KMS-11 (cell line): ENCODE data around the gene SLC25A42.

ENCODE experiments used
- H2AFZ ChIP-seq: fragments of 200-600 bp; sonication (generic); 2 replicates; pipeline ENCODE4 v1.6.1; 2016; ENCODE audit warnings: antibody characterized with exemption, mixed run types, low read depth
- H3K27ac ChIP-seq: fragments of 200-600 bp; sonication (generic); 2 replicates; pipeline ENCODE4 v1.6.1; 2016; ENCODE audit warnings: mild to moderate bottlenecking, mixed run types
- H3K27me3 ChIP-seq: fragments of 200-600 bp; sonication (generic); 2 replicates; pipeline ENCODE4 v1.6.1; 2017; ENCODE audit warnings: mild to moderate bottlenecking, low read depth, mixed run types, moderate library complexity; ENCODE audit not compliant: insufficient read depth
- H3K36me3 ChIP-seq: fragments of 200-600 bp; sonication (generic); 2 replicates; pipeline ENCODE4 v1.6.1; 2017; ENCODE audit warnings: mild to moderate bottlenecking, mixed run types; ENCODE audit not compliant: insufficient read depth
- H3K4me1 ChIP-seq: fragments of 200-600 bp; sonication (generic); 2 replicates; pipeline ENCODE4 v1.6.1; 2016; ENCODE audit warnings: mild to moderate bottlenecking, low read depth, mixed run types; ENCODE audit not compliant: poor library complexity, severe bottlenecking
- H3K4me2 ChIP-seq: fragments of 200-600 bp; sonication (generic); 2 replicates; pipeline ENCODE4 v1.7.0; 2016; ENCODE audit warnings: mild to moderate bottlenecking, mixed run types
- H3K4me3 ChIP-seq: fragments of 200-600 bp; sonication (generic); IDR thresholded peaks from 2 replicates; pipeline ENCODE4 v1.6.1; 2017; ENCODE audit warnings: low read depth, low read length, mixed read lengths; ENCODE audit not compliant: insufficient read depth
- H3K79me2 ChIP-seq: fragments of 200-600 bp; sonication (generic); 2 replicates; pipeline ENCODE4 v1.6.1; 2016; ENCODE audit warnings: low read depth, mixed run types; ENCODE audit not compliant: insufficient read depth
- H3K9ac ChIP-seq: fragments of 200-600 bp; sonication (generic); 2 replicates; pipeline ENCODE4 v1.6.1; 2016; ENCODE audit warnings: mild to moderate bottlenecking, mixed run types
- H4K20me1 ChIP-seq: fragments of 200-600 bp; sonication (generic); 2 replicates; pipeline ENCODE4 v1.6.1; 2016; ENCODE audit warnings: mild to moderate bottlenecking, mixed run types; ENCODE audit not compliant: insufficient read depth
- CTCF ChIP-seq: fragments of 200-600 bp; sonication (generic); conservative IDR thresholded peaks from 2 replicates; pipeline ENCODE4 v1.6.1; 2017; ENCODE audit warnings: low read depth, mild to moderate bottlenecking, antibody characterized with exemption, low read length, moderate library complexity, mixed read lengths

The SLC25A42 gene

GRCh38 chr19:19151418-19151817 lies 87.6 kb downstream of the SLC25A42 start:
- no peak overlapping the region for H3K27ac ChIP-seq
- H3K4me3 ChIP-seq = no peak overlapping the region
- no peaks in the 10 kb centered on the region for H3K79me2 ChIP-seq
- no peaks in the 10 kb centered on the region for H3K27me3 ChIP-seq
- no peak overlapping the region for H3K9ac ChIP-seq
- H3K36me3 ChIP-seq = no peaks in the 10 kb centered on the region
- no peaks in the 10 kb centered on the region for H3K4me1 ChIP-seq
- H2AFZ ChIP-seq = no peak overlapping the region
- no peak for TF ChIP-seq CTCF
- no peaks in the 10 kb centered on the region for H4K20me1 ChIP-seq
- no peak overlapping the region for H3K4me2 ChIP-seq

- Histone ChIP-seq H3K79me2 (no peaks in the 10 kb centered on the region), H3K27ac (no peak overlapping the region), H3K36me3 (no peaks in the 10 kb centered on the region), H3K27me3 (no peaks in the 10 kb centered on the region), H3K4me1 (no peaks in the 10 kb centered on the region), H2AFZ (no peak overlapping the region), H3K9ac (no peak overlapping the region), H3K4me2 (no peak overlapping the region), H4K20me1 (no peaks in the 10 kb centered on the region), H3K4me3 (no peak overlapping the region)
- no peak for TF ChIP-seq CTCF
These were observed 89.0 kb downstream of the SLC25A42 start for GRCh38 chr19:19152668-19153384.

- H3K36me3 ChIP-seq = no peaks in the 10 kb centered on the region
- H2AFZ ChIP-seq = no peak overlapping the region
- H3K79me2 ChIP-seq = no peaks in the 10 kb centered on the region
- H3K4me3 ChIP-seq = no peak overlapping the region
- H3K4me2 ChIP-seq = no peak overlapping the region
- no peaks in the 10 kb centered on the region for H3K27me3 ChIP-seq
- no peak overlapping the region for H3K27ac ChIP-seq
- no peak for TF ChIP-seq CTCF
- H3K4me1 ChIP-seq = no peaks in the 10 kb centered on the region
- H4K20me1 ChIP-seq = no peaks in the 10 kb centered on the region
- H3K9ac ChIP-seq = no peak overlapping the region
These were observed 91.1 kb downstream of the SLC25A42 start for GRCh38 chr19:19154768-19155494.

GRCh38 chr19:19155495-19156219 lies 91.9 kb downstream of the SLC25A42 start:
- Histone ChIP-seq H3K79me2 (no peaks in the 10 kb centered on the region), H3K9ac (no peak overlapping the region), H2AFZ (no peak overlapping the region), H3K4me1 (no peaks in the 10 kb centered on the region), H3K4me3 (no peak overlapping the region), H3K27me3 (no peaks in the 10 kb centered on the region), H3K36me3 (no peaks in the 10 kb centered on the region), H3K4me2 (no peak overlapping the region), H4K20me1 (no peaks in the 10 kb centered on the region), H3K27ac (no peak overlapping the region)
- no peak for TF ChIP-seq CTCF
